Ramos (cell line): ENCODE data around the gene POLDIP3.

ENCODE experiments used
- in situ Hi-C: fragments of 300-500 bp; cut with MboI; formaldehyde crosslinking; loops from one replicate; pipeline ENCODE4 v1.14.3; 2022; ENCODE audit warnings: low sequenced_read_pairs; ENCODE audit not compliant: unreplicated experiment

The POLDIP3 gene

GRCh38 chr22:42614312-42615091, at the start of gene POLDIP3:
Gene POLDIP3, minus strand, starts transcription at chr22:42614883. Its CDS starts 26 bp downstream, at chr22:42614857.
- in situ Hi-C loops: no loop called here

DNA sequence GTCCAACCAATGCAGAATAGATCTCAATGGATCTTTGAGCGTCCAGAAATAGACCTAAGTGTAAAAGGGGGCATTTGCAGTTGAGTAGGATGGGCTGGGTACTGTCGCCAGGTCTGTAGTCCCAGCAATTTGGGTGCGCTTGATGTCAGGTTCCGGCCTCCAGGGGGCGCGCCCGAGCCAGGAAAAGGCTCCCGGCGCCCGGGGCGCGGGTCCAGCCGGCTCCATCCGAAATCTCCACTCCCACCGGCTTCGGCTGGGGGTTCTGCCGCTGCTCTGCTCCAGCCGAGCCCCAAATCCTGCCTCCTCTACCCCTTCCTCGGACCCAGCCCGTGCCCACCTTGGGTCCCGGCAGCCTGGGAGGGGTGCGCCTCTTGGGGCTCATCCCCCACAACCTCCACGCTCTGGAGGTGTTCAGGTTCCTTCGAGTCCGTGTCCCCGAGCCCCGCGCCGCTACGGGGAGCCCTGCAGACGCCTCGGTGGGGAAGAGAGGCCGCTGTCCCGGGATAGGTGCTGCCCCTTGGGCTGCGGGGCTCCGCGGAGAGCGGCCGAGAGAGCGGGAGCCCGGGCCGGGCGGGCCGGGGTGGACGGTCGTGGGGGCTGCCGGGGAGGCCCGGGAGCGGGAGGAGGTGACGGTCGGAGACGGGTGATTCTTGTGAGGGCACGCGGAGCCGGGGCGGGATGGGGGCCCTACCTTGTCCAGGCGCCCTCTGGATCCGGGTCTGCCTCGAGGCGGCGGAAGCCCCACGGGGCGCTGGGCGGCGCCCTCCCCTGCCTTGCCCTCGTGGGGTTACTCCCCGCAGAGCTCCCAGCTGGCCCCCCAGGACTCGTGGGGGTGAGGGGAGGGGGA, 47.5 kb upstream of the POLDIP3 start:
- in situ Hi-C loops: no loop called here

- in situ Hi-C loops: no loop called here
Measured at GRCh38 chr22:42656578-42656977, 41.9 kb upstream of the POLDIP3 start.

DNA sequence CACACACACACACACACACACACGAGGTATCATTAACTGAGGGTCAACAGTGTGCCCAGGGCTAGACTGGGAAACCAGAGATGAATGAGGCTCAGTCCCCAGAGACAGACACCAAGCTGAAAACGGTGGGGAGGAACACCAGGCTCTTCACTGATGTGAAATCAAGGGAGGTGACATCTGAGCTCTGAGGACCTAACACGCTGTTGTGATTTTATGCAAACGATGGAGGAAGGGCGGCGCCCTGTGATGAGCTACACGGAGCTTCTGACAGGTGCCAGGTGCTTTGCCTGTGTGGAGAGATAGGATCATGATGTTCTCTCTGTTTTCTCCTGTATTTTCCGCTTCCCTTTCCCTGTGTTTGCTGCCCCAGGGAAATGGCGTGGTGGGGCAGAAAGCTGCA, 41.0 kb upstream of the POLDIP3 start:
- in situ Hi-C loops: no loop called here

- in situ Hi-C loops: no loop called here
Measured at GRCh38 chr22:42654436-42655073, 39.9 kb upstream of the POLDIP3 start.

GRCh38 chr22:42653999-42654398, 39.3 kb upstream of the POLDIP3 start:
- in situ Hi-C loops: no loop called here

DNA sequence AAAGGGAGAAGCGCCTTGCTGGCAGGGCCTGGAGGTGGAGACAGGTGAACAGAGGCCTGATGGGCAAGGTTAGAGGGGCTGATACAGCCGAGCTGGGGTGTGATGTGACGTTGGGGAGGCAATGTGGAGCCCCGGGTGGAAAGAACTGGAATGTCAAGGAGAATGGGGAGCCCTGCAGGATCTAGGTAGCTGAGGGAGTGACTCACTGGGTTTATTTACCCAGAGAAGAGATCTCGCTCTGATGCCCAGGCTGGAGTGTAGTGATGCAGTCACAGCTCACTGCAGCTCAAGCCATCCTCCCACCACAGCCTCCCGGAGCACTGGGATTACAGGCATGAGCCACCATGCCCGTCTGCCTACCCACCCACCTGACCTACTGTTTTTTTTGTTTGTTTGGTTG, 36.5 kb upstream of the POLDIP3 start:
- in situ Hi-C loops: no loop called here

GRCh38 chr22:42649246-42650099, 34.8 kb upstream of the POLDIP3 start, which contains the start of gene CYB5R3:
Gene CYB5R3, minus strand, starts transcription at chr22:42649392. Its CDS starts 77 bp downstream, at chr22:42649315.
- in situ Hi-C loops: no loop called here

DNA sequence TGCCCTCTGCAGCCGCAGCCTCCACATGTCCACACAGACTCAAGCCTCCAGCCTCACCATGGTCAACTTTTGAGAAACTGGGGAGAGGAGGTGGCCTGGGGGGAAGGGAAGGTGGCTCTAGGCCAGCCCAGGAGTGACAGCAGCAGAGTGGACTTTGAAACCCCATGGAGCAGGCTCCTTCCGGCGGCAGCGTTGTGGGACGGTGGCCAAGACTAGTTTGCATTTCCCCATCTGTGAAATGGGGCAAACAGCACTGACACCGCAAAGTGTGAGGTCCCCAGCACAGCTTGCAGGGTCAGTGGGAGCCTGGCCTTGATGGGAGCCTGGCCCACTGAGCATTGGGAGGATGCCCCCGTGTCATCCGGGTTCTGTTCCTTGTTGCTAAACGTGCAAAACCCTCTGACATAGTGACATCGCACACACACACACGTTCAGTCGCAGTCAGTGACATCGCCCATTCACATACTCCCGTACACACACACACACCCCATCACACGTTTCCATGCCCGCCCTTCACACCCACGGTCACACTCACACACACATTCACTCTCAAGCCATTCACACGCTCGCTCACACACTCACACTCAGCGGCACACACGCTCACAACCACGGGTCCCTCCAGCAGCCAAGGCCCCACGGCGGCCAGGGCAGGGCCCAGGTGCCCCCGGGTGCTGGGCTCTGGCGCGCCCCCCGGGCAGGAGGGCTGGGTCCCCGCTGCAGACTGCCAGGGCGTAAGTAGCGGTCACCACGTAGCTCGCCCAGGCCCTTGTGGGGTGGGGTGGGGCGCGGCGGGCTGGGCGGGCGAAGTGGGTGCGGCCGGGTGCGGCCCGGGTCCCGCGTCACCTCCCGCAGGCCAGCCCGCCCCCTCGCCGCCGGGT, 33.9 kb upstream of the POLDIP3 start:
- in situ Hi-C loops: no loop called here

DNA sequence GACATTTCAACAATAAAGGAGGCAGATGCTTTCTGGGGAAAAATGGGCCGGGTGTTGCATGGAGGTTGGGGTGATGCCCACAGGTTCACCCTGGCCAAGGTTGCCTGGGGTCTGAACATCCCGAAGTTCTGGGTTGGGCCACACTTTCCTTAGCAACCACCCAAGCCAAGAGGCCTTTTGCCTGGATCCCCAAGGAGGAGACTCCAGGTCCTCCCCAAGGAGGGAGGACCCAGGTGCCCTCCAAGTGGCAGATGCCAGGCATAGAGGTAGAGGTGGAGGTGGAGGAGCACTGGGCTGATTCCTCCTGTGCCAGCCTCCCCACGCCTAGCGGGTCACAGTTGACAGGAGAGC, 33.3 kb upstream of the POLDIP3 start:
- in situ Hi-C loops: no loop called here

- in situ Hi-C loops: no loop called here
Measured at GRCh38 chr22:42646569-42647525, 32.2 kb upstream of the POLDIP3 start.

- in situ Hi-C loops: no loop called here
Measured at GRCh38 chr22:42645938-42646568, 31.4 kb upstream of the POLDIP3 start.

GRCh38 chr22:42645341-42645937, 30.8 kb upstream of the POLDIP3 start:
- in situ Hi-C loops: no loop called here

- in situ Hi-C loops: no loop called here
Measured at GRCh38 chr22:42644422-42645340, 30.0 kb upstream of the POLDIP3 start.

GRCh38 chr22:42643634-42644421, 29.1 kb upstream of the POLDIP3 start:
- in situ Hi-C loops: no loop called here
